Smooth muscle cell (in vitro differentiated cells): Measurements from ENCODE around the gene CDC42BPB. TPM values are rescaled to one million over a fixed set of nuclear protein-coding genes. Genes with fewer than 3 reads are reported as not detected.

Source experiments
- DNase-seq: peaks from one replicate; lab custom pipeline; 2025; ENCODE audit not compliant: unreplicated experiment; lab: John Stamatoyannopoulos, UW
- H2AFZ ChIP-seq: fragments of 200-600 bp; sonication (generic); 2 replicates; pipeline ENCODE4 v1.6.0; 2016; ENCODE audit warnings: antibody characterized with exemption, low read depth, mild to moderate bottlenecking
- H3F3A ChIP-seq: fragments of 200-600 bp; sonication (generic); 2 replicates; pipeline ENCODE4 v1.6.0; 2017; ENCODE audit warnings: antibody characterized with exemption, low read depth
- H3K27ac ChIP-seq: fragments of 200-600 bp; sonication (generic); 2 replicates; pipeline ENCODE4 v1.5.1; 2016; ENCODE audit warnings: low read depth, mild to moderate bottlenecking
- H3K27me3 ChIP-seq: fragments of 200-600 bp; sonication (generic); 2 replicates; pipeline ENCODE4 v1.6.1; 2016; ENCODE audit warnings: low read depth, mild to moderate bottlenecking
- H3K36me3 ChIP-seq: fragments of 200-600 bp; sonication (generic); 2 replicates; pipeline ENCODE4 v1.5.1; 2016; ENCODE audit warnings: low read depth
- H3K4me1 ChIP-seq: fragments of 200-600 bp; sonication (generic); 2 replicates; pipeline ENCODE4 v1.5.1; 2016; ENCODE audit warnings: low read depth
- H3K4me2 ChIP-seq: fragments of 200-600 bp; sonication (generic); 2 replicates; pipeline ENCODE4 v1.6.0; 2016; ENCODE audit warnings: mild to moderate bottlenecking
- H3K4me3 ChIP-seq: fragments of 200-600 bp; sonication (generic); 2 replicates; pipeline ENCODE4 v1.5.1; 2016; ENCODE audit warnings: mild to moderate bottlenecking
- H3K79me2 ChIP-seq: fragments of 200-600 bp; sonication (generic); 2 replicates; pipeline ENCODE4 v1.6.0; 2016; ENCODE audit warnings: low read depth, mild to moderate bottlenecking
- H3K9ac ChIP-seq: fragments of 200-600 bp; sonication (generic); 2 replicates; pipeline ENCODE4 v1.6.0; 2016; ENCODE audit warnings: low read depth
- H3K9me3 ChIP-seq: fragments of 200-600 bp; sonication (generic); replicated peaks from 2 replicates; pipeline ENCODE4 v1.5.1; 2016; ENCODE audit warnings: low read depth
- H4K20me1 ChIP-seq: fragments of 200-600 bp; sonication (generic); 2 replicates; pipeline ENCODE4 v1.6.0; 2016; ENCODE audit warnings: low read depth
- WGBS: methylation state at CpG from one replicate; pipeline ENCODE4 v1.1.7; 2016; ENCODE audit warnings: low lambda C conversion rate; 5-methylcytosine and 5-hydroxymethylcytosine counted together
- polyA plus RNA-seq: library from polyadenylated mRNA; unstranded; fragments of >200 nt; fragmentation: Nextera tagmentation; extraction: Ambion mirVana; gene quantifications from 2 replicates; pipeline ENCODE4 v1.2.1, GENCODE V29; 2016
- total RNA-seq: library from RNA; depleted of rRNA; stranded (reverse); fragments of >200 nt; gene quantifications from 2 replicates; pipeline ENCODE4 v1.2.3, GENCODE V29; 2014
- TF ChIP-seq, protein P1 (sequence below): fragments of 200-600 bp; sonication (generic); IDR thresholded peaks from 2 replicates; pipeline ENCODE4 v1.5.1; 2017; ENCODE audit warnings: borderline replicate concordance, mild to moderate bottlenecking, antibody characterized with exemption; ENCODE audit not compliant: insufficient read depth, poor library complexity, severe bottlenecking

Gene CDC42BPB
- total and polyA plus RNA-seq, 2 experiments from 2014 or later: 11.3 to 71.2 TPM

GRCh38 chr14:103019826-103020225 is 37.5 kb downstream of the CDC42BPB start:
- H3K9me3 ChIP-seq: no peaks in the 10 kb centered on the region
- H3K4me2 ChIP-seq: no peak overlapping the region
- H3K4me3 ChIP-seq: no peak overlapping the region
- no peak overlapping the region for H3K9ac ChIP-seq
- no peaks in the 10 kb centered on the region for H3K36me3 ChIP-seq
- peaks cover 30% of the 10 kb centered on the region for H3K4me1 ChIP-seq
- H2AFZ ChIP-seq: no peak overlapping the region
- H3K27me3 ChIP-seq: no peaks in the 10 kb centered on the region
- DNase-seq: no peak
- WGBS: 76% methylated on average over 7 of the region's 7 CpGs
- peaks cover 83% of the 10 kb centered on the region for H4K20me1 ChIP-seq
- peaks cover 93% of the 10 kb centered on the region for H3K79me2 ChIP-seq
- TF ChIP-seq, protein P1, sequence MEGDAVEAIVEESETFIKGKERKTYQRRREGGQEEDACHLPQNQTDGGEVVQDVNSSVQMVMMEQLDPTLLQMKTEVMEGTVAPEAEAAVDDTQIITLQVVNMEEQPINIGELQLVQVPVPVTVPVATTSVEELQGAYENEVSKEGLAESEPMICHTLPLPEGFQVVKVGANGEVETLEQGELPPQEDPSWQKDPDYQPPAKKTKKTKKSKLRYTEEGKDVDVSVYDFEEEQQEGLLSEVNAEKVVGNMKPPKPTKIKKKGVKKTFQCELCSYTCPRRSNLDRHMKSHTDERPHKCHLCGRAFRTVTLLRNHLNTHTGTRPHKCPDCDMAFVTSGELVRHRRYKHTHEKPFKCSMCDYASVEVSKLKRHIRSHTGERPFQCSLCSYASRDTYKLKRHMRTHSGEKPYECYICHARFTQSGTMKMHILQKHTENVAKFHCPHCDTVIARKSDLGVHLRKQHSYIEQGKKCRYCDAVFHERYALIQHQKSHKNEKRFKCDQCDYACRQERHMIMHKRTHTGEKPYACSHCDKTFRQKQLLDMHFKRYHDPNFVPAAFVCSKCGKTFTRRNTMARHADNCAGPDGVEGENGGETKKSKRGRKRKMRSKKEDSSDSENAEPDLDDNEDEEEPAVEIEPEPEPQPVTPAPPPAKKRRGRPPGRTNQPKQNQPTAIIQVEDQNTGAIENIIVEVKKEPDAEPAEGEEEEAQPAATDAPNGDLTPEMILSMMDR: no peak
- no peak overlapping the region for H3K27ac ChIP-seq
- peaks cover 23% of the 10 kb centered on the region for H3F3A ChIP-seq

- Histone ChIP-seq H3K36me3 (no peaks in the 10 kb centered on the region), H3K27me3 (no peaks in the 10 kb centered on the region), H3F3A (peaks cover 17% of the 10 kb centered on the region), H3K79me2 (peaks cover 95% of the 10 kb centered on the region), H3K4me3 (no peak overlapping the region), H4K20me1 (peaks cover 89% of the 10 kb centered on the region), H3K27ac (no peak overlapping the region), H2AFZ (no peak overlapping the region), H3K4me2 (no peak overlapping the region), H3K9me3 (no peaks in the 10 kb centered on the region), H3K9ac (no peak overlapping the region), H3K4me1 (peaks cover 31% of the 10 kb centered on the region)
- 96% methylated on average over 11 of the region's 11 CpGs for WGBS
- no peak for DNase-seq
- TF ChIP-seq, protein P1: no peak
These were observed 38.1 kb downstream of the CDC42BPB start for GRCh38 chr14:103019236-103019635.

DNA sequence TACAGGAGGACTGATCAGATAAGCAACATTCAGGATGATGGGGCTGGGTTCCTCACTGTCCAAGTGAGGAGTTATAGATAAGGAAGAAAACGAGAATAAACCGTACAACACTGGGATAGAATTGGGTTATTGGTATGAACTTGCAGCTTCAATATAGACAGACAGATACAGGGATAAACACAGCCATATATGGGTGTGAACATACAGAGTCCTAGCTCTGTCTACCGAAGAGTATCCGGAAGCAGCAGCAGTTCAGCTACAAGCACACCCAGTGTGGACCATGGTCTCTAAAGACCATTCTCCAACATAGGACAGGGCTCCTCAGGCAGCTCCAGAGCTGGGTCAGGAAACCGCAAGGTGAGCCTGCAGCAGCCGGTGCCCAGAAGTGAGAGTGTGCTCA is 40.8 kb downstream of the CDC42BPB start:
- Histone ChIP-seq H3K4me1 (peaks cover 16% of the 10 kb centered on the region), H3F3A (no peaks in the 10 kb centered on the region), H3K36me3 (no peaks in the 10 kb centered on the region), H3K79me2 (peaks cover 98% of the 10 kb centered on the region), H3K4me2 (no peak overlapping the region), H2AFZ (no peak overlapping the region), H3K27me3 (no peaks in the 10 kb centered on the region), H3K27ac (no peak overlapping the region), H3K9me3 (no peaks in the 10 kb centered on the region), H3K4me3 (no peak overlapping the region), H4K20me1 (peaks cover 97% of the 10 kb centered on the region), H3K9ac (no peak overlapping the region)
- TF ChIP-seq, protein P1: no peak
- DNase-seq: no peak
- 96% methylated on average over 6 of the region's 6 CpGs for WGBS

DNA sequence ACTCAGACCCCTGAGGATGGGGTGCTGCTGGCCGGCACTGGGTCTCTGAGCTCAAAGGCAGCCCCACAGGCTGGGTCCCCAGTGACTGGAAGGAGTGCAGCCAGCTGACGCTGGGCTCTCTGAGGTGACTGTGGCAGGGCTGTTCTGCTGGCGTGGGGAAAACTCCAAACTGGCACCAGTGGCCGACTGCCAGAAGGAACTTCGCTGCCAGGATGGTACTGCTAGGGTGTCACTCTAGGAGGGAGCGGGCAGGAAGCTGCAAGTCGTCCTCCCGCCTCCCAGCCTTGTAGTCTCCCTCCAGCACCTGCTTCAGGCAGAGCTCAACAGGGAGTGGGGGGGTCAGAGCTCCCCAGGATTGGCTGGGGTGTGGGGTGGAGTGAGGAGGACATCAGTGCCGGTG is 41.3 kb downstream of the CDC42BPB start:
- Histone ChIP-seq H3F3A (no peaks in the 10 kb centered on the region), H3K9me3 (no peaks in the 10 kb centered on the region), H4K20me1 (peaks cover 99% of the 10 kb centered on the region), H3K27ac (no peak overlapping the region), H2AFZ (no peak overlapping the region), H3K4me3 (no peak overlapping the region), H3K9ac (no peak overlapping the region), H3K4me1 (peaks cover 16% of the 10 kb centered on the region), H3K27me3 (no peaks in the 10 kb centered on the region), H3K36me3 (no peaks in the 10 kb centered on the region), H3K4me2 (no peak overlapping the region), H3K79me2 (peaks cover 96% of the 10 kb centered on the region)
- TF ChIP-seq, protein P1: no peak
- 89% methylated on average over 8 of the region's 9 CpGs for WGBS
- DNase-seq: no peak
